Keratinocyte (primary cell): Measurements from ENCODE around the gene CRNN. TPM values are rescaled to one million over a fixed set of nuclear protein-coding genes. Genes with fewer than 3 reads are reported as not detected.
A peak's percentile ranks its signal among the peaks of the same experiment; 100 is the strongest.

ENCODE experiments used
- DNase-seq: peaks from one replicate; pipeline ENCODE4 v3.0.0-alpha.2; 2011; ENCODE audit warnings: low read depth, missing footprints, low spot score
- FAIRE-seq: peaks from 2 replicates; lab custom pipeline; 2011; peaks lifted over from hg19 to GRCh38; lab: Jason Lieb, UNC
- H2AFZ ChIP-seq: 2 replicates; pipeline ENCODE4 v1.6.0; 2012; ENCODE audit warnings: low read length, control low read depth, inconsistent platforms; ENCODE audit not compliant: control insufficient read depth
- H3K27ac ChIP-seq: 2 replicates; pipeline ENCODE4 v1.5.1; 2011; ENCODE audit warnings: low read length; ENCODE audit not compliant: control insufficient read depth, insufficient read depth
- H3K27me3 ChIP-seq: 3 replicates; pipeline ENCODE4 v1.6.0; 2011; ENCODE audit warnings: low read length; ENCODE audit not compliant: control insufficient read depth, insufficient read depth; ENCODE audit errors: extremely low read depth
- H3K36me3 ChIP-seq, 2 experiments: 2 replicates in 1 of 2; 3 replicates in 1 of 2; pipeline ENCODE4 v1.5.1; 2011; ENCODE audit warnings: low read length in 2 of 2, mild to moderate bottlenecking in 1 of 2; ENCODE audit not compliant: control insufficient read depth in 2 of 2, insufficient read depth in 2 of 2; ENCODE audit errors: extremely low read depth in 1 of 2
- H3K4me1 ChIP-seq: 3 replicates; pipeline ENCODE4 v1.5.1; 2011; ENCODE audit warnings: low read length; ENCODE audit not compliant: control insufficient read depth, insufficient read depth; ENCODE audit errors: extremely low read depth
- H3K4me2 ChIP-seq: 3 replicates; pipeline ENCODE4 v1.6.0; 2011; ENCODE audit warnings: low read depth, low read length; ENCODE audit not compliant: control insufficient read depth, insufficient read depth; ENCODE audit errors: extremely low read depth
- H3K4me3 ChIP-seq, 3 experiments: fragments of 200-600 bp in 1 of 3; sonication (generic) in 1 of 3; 2 replicates in 2 of 3; 3 replicates in 1 of 3; pipeline ENCODE4 v1.5.1; 2011 to 2016; ENCODE audit warnings: low read length in 3 of 3, mild to moderate bottlenecking in 3 of 3, control low read depth in 2 of 3, inconsistent platforms in 1 of 3, low read depth in 1 of 3, mixed read lengths in 1 of 3, mixed run types in 1 of 3, moderate library complexity in 1 of 3; ENCODE audit not compliant: control insufficient read depth in 2 of 3, insufficient read depth in 2 of 3; ENCODE audit errors: extremely low read depth in 1 of 3
- H3K79me2 ChIP-seq: 2 replicates; pipeline ENCODE4 v1.6.0; 2012; ENCODE audit warnings: low read length; ENCODE audit not compliant: control insufficient read depth, insufficient read depth
- H3K9ac ChIP-seq: 3 replicates; pipeline ENCODE4 v1.6.0; 2011; ENCODE audit warnings: low read length; ENCODE audit not compliant: control insufficient read depth, insufficient read depth; ENCODE audit errors: extremely low read depth
- H3K9me1 ChIP-seq: 3 replicates; pipeline ENCODE4 v1.6.0; 2011; ENCODE audit warnings: low read length; ENCODE audit not compliant: control insufficient read depth, insufficient read depth; ENCODE audit errors: extremely low read depth
- H3K9me3 ChIP-seq: 2 replicates; pipeline ENCODE4 v1.5.1; 2012; ENCODE audit warnings: low read depth, low read length; ENCODE audit not compliant: control insufficient read depth
- H4K20me1 ChIP-seq: 3 replicates; pipeline ENCODE4 v1.6.0; 2011; ENCODE audit warnings: low read length; ENCODE audit not compliant: control insufficient read depth, insufficient read depth; ENCODE audit errors: extremely low read depth
- EZH2 ChIP-seq: IDR thresholded peaks from one replicate; pipeline ENCODE4 v1.6.1; 2012; ENCODE audit warnings: inconsistent platforms, mild to moderate bottlenecking, low read length, moderate library complexity
- dilution Hi-C: fragments of 300-500 bp; cut with MboI; formaldehyde crosslinking; loops from one replicate; pipeline ENCODE4 v1.7.0; 2020; ENCODE audit warnings: low sequenced_read_pairs; ENCODE audit not compliant: extremely low pct_ligation_motif_present
- polyA plus RNA-seq, 5 experiments: library from polyadenylated mRNA; depleted of rRNA in 3 of 5; stranded (reverse) in 3 of 5; stranded (forward) in 1 of 5; unstranded in 1 of 5; fragments of >200 nt; gene quantifications; 1 replicate in 1 of 5; 2 replicates in 3 of 5; 3 replicates in 1 of 5; pipeline versions ENCODE4 v1.2.1 to v1.2.3, GENCODE V29; 2011 to 2012; ENCODE audit warnings: missing spikeins in 2 of 5, low read depth in 1 of 5, low replicate concordance in 1 of 5
- TF ChIP-seq, protein P1 (sequence below), 3 experiments: IDR thresholded peaks in 1 of 3; conservative IDR thresholded peaks in 1 of 3; optimal IDR thresholded peaks in 1 of 3; 2 replicates in 2 of 3; 3 replicates in 1 of 3; pipeline versions ENCODE3 to v1.5.1; 2011; ENCODE audit warnings: low read length in 3 of 3, mild to moderate bottlenecking in 3 of 3, moderate library complexity in 2 of 3, control low read depth in 1 of 3, inconsistent platforms in 1 of 3; ENCODE audit not compliant: insufficient read depth in 2 of 3; ENCODE audit errors: extremely low read depth in 1 of 3

CRNN gene
- polyA plus RNA-seq, 1 donor (not counting 4 experiments of a cell fraction or from before 2014, with no cell fraction given) = 0.05 TPM

DNA sequence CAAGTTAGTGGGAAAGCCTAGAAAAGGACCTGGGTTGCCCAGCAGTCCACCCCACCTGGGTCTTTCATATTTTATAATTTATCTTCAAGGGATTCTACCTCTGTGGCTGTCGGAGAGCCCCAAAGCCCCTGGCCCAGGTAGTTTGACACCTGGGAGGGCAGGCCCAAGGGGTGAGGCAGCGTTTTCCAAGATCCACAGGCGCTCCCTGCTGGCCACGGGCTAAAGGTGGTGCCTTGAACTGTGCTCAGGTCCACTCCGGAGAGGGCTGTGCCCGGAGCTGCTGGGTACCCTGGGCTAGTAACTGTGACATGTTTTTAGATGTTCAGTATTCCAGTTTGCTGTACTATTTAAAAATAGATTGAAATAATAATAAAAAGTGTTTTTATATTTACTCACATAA is 37.2 kb upstream of the CRNN start:
- H3K9me1 ChIP-seq = no peaks in the 10 kb centered on the region
- no peak overlapping the region for H3K27ac ChIP-seq
- H3K36me3 ChIP-seq = no peaks in the 10 kb centered on the region
- no peak overlapping the region for H3K4me3 ChIP-seq
- no peak for FAIRE-seq
- no peaks in the 10 kb centered on the region for H3K9me3 ChIP-seq
- no peak overlapping the region for H3K4me2 ChIP-seq
- DNase-seq = no peak
- no peaks in the 10 kb centered on the region for H3K27me3 ChIP-seq
- H4K20me1 ChIP-seq = no peaks in the 10 kb centered on the region
- H3K9ac ChIP-seq = no peak overlapping the region
- H3K4me1 ChIP-seq = no peaks in the 10 kb centered on the region
- no peaks in the 10 kb centered on the region for H3K79me2 ChIP-seq
- dilution Hi-C loops = no loop called here
- no peak overlapping the region for H2AFZ ChIP-seq
- no peak for TF ChIP-seq EZH2
- TF ChIP-seq, protein P1, sequence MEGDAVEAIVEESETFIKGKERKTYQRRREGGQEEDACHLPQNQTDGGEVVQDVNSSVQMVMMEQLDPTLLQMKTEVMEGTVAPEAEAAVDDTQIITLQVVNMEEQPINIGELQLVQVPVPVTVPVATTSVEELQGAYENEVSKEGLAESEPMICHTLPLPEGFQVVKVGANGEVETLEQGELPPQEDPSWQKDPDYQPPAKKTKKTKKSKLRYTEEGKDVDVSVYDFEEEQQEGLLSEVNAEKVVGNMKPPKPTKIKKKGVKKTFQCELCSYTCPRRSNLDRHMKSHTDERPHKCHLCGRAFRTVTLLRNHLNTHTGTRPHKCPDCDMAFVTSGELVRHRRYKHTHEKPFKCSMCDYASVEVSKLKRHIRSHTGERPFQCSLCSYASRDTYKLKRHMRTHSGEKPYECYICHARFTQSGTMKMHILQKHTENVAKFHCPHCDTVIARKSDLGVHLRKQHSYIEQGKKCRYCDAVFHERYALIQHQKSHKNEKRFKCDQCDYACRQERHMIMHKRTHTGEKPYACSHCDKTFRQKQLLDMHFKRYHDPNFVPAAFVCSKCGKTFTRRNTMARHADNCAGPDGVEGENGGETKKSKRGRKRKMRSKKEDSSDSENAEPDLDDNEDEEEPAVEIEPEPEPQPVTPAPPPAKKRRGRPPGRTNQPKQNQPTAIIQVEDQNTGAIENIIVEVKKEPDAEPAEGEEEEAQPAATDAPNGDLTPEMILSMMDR (optimal IDR thresholded peaks at IDR 0.05 in 1 of 3, IDR thresholded peaks at IDR 0.05 in 1 of 3, conservative IDR thresholded peaks at IDR 0.05 in 1 of 3; ENCODE audit: extremely low read depth in 1 of 3, insufficient read depth in 2 of 3, low read length in 3 of 3) = peak; percentile 35 to 80 (median 41)

DNA sequence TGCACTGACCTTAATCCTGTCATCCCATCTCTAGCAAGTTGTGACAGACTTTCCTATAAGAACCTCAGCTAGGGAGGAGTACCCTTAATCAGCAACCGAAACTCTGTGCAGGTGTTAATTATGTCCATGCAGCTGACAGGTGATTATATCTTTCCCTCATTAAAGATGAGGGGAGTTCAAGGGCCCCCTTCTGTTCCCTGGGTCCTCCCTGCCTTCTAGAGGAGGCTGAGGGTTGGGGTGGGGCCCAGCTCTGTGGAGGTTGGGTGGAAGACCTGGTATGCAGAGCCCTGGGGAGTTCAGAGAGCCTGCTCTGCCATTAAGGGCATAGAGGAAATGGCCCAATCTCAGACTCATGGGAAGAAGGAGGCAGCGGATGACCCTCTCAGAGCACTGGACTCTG is 35.6 kb upstream of the CRNN start:
- DNase-seq = no peak
- no peaks in the 10 kb centered on the region for H3K9me1 ChIP-seq
- TF ChIP-seq, protein P1 (optimal IDR thresholded peaks at IDR 0.05 in 1 of 3, IDR thresholded peaks at IDR 0.05 in 1 of 3, conservative IDR thresholded peaks at IDR 0.05 in 1 of 3; ENCODE audit: extremely low read depth in 1 of 3, insufficient read depth in 2 of 3, low read length in 3 of 3) = no peak
- TF ChIP-seq EZH2 = no peak
- H3K27ac ChIP-seq = no peak overlapping the region
- no peak overlapping the region for H3K9ac ChIP-seq
- no peaks in the 10 kb centered on the region for H3K79me2 ChIP-seq
- no peaks in the 10 kb centered on the region for H3K27me3 ChIP-seq
- no peak overlapping the region for H2AFZ ChIP-seq
- H3K4me3 ChIP-seq = no peak overlapping the region
- no peaks in the 10 kb centered on the region for H3K4me1 ChIP-seq
- no peaks in the 10 kb centered on the region for H4K20me1 ChIP-seq
- H3K9me3 ChIP-seq = no peaks in the 10 kb centered on the region
- H3K4me2 ChIP-seq = no peak overlapping the region
- no peaks in the 10 kb centered on the region for H3K36me3 ChIP-seq
- FAIRE-seq = no peak
- dilution Hi-C loops = no loop called here
